OCI-LY1 (cell line): ENCODE results near the gene DDX19B.

ENCODE experiments used
- H2AFZ ChIP-seq: fragments of 200-600 bp; sonication (generic), shearing (Covaris generic); 2 replicates; pipeline ENCODE4 v1.6.0; 2014; ENCODE audit warnings: antibody characterized with exemption, mild to moderate bottlenecking, low read length
- H3F3A ChIP-seq: fragments of 200-600 bp; sonication (generic), shearing (Covaris generic); 2 replicates; pipeline ENCODE4 v1.6.0; 2014; ENCODE audit warnings: mild to moderate bottlenecking, antibody characterized with exemption, low read length, moderate library complexity; ENCODE audit not compliant: insufficient read depth
- H3K27ac ChIP-seq: fragments of 200-600 bp; sonication (generic); 2 replicates; pipeline ENCODE4 v1.5.1; 2014; ENCODE audit warnings: low read length, mixed run types, mild to moderate bottlenecking, low read depth; ENCODE audit not compliant: poor library complexity, severe bottlenecking
- H3K27me3 ChIP-seq: fragments of 200-600 bp; sonication (generic); 2 replicates; pipeline ENCODE4 v1.6.0; 2014; ENCODE audit warnings: antibody characterized with exemption, mild to moderate bottlenecking, low read length, moderate library complexity; ENCODE audit not compliant: insufficient read depth
- H3K36me3 ChIP-seq: fragments of 200-600 bp; sonication (generic); 2 replicates; pipeline ENCODE4 v1.6.1; 2014; ENCODE audit warnings: mild to moderate bottlenecking, antibody characterized with exemption, low read length, moderate library complexity, mixed read lengths; ENCODE audit not compliant: insufficient read depth
- H3K4me1 ChIP-seq: fragments of 200-600 bp; sonication (generic); 2 replicates; pipeline ENCODE4 v1.5.1; 2014; ENCODE audit warnings: mild to moderate bottlenecking, low read length, moderate library complexity; ENCODE audit not compliant: insufficient read depth, severe bottlenecking
- H3K4me2 ChIP-seq: fragments of 200-600 bp; sonication (generic), shearing (Covaris generic); 2 replicates; pipeline ENCODE4 v1.6.1; 2014; ENCODE audit warnings: low read length
- H3K4me3 ChIP-seq: fragments of 200-600 bp; sonication (generic); 2 replicates; pipeline ENCODE4 v1.5.1; 2014; ENCODE audit warnings: low read length, low read depth, mild to moderate bottlenecking, mixed read lengths; ENCODE audit not compliant: poor library complexity, severe bottlenecking
- H3K79me2 ChIP-seq: fragments of 200-600 bp; shearing (Covaris generic); 2 replicates; pipeline ENCODE4 v1.6.1; 2016; ENCODE audit warnings: mixed run types, low read length, mixed read lengths; ENCODE audit not compliant: insufficient read depth
- H3K9ac ChIP-seq: fragments of 200-600 bp; sonication (generic), shearing (Covaris generic); 2 replicates; pipeline ENCODE4 v1.6.1; 2014; ENCODE audit warnings: mild to moderate bottlenecking, low read length, mixed read lengths
- H3K9me2 ChIP-seq: fragments of 200-600 bp; sonication (generic), shearing (Covaris generic); 2 replicates; pipeline ENCODE4 v1.6.1; 2014; ENCODE audit warnings: low read depth, mild to moderate bottlenecking, low read length, mixed read lengths
- H3K9me3 ChIP-seq: fragments of 200-600 bp; shearing (Covaris generic); 2 replicates; pipeline ENCODE4 v1.6.1; 2014; ENCODE audit warnings: low read length, mixed read lengths
- H4K20me1 ChIP-seq: fragments of 200-600 bp; sonication (generic), shearing (Covaris generic); 2 replicates; pipeline ENCODE4 v1.6.0; 2016; ENCODE audit warnings: mild to moderate bottlenecking, low read length; ENCODE audit not compliant: insufficient read depth
- EZH2 ChIP-seq: fragments of 200-600 bp; sonication (generic), shearing (Covaris generic); IDR thresholded peaks from 2 replicates; pipeline ENCODE4 v1.8.0; 2017; ENCODE audit warnings: borderline replicate concordance, mixed run types, mild to moderate bottlenecking, antibody characterized with exemption, low read length, moderate library complexity, mixed read lengths
- TF ChIP-seq, protein P1 (sequence below): fragments of 200-600 bp; sonication (generic), shearing (Covaris generic); IDR thresholded peaks from 2 replicates; pipeline ENCODE4 v1.5.1; 2017; ENCODE audit warnings: mild to moderate bottlenecking, antibody characterized with exemption, low read length, moderate library complexity, mixed read lengths

DDX19B gene

DNA sequence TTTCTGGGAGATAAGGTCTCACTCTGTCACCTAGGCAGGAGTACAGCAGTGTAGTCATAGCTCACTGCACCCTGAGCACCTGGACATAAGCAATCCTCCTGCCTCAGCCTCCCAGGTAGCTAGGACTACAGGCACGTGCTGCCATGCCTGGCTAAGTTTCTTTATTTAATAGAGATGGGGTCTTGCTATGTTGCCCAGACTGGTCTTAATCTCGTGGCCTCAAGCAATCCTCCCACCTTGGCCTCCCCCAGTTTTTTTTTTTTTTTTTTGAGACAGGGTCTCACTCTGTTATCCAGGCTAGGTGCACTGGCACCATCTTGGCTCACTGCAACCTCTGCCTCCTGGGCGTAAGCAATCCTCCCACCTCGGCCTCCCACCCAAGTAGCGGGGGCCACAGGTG is 21.1 kb downstream of the DDX19B start:
- no peaks in the 10 kb centered on the region for H4K20me1 ChIP-seq
- H3K9me2 ChIP-seq: no peaks in the 10 kb centered on the region
- H3K4me2 ChIP-seq: no peak overlapping the region
- no peak overlapping the region for H3K9ac ChIP-seq
- TF ChIP-seq, protein P1, sequence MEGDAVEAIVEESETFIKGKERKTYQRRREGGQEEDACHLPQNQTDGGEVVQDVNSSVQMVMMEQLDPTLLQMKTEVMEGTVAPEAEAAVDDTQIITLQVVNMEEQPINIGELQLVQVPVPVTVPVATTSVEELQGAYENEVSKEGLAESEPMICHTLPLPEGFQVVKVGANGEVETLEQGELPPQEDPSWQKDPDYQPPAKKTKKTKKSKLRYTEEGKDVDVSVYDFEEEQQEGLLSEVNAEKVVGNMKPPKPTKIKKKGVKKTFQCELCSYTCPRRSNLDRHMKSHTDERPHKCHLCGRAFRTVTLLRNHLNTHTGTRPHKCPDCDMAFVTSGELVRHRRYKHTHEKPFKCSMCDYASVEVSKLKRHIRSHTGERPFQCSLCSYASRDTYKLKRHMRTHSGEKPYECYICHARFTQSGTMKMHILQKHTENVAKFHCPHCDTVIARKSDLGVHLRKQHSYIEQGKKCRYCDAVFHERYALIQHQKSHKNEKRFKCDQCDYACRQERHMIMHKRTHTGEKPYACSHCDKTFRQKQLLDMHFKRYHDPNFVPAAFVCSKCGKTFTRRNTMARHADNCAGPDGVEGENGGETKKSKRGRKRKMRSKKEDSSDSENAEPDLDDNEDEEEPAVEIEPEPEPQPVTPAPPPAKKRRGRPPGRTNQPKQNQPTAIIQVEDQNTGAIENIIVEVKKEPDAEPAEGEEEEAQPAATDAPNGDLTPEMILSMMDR: no peak
- TF ChIP-seq EZH2: no peak
- no peak overlapping the region for H3K4me3 ChIP-seq
- no peaks in the 10 kb centered on the region; the same call in 1 of the 2 replicates for H3F3A ChIP-seq
- H3K79me2 ChIP-seq: no peaks in the 10 kb centered on the region
- H3K27ac ChIP-seq: no peak overlapping the region
- H3K27me3 ChIP-seq: no peaks in the 10 kb centered on the region
- peaks cover 59% of the 10 kb centered on the region for H3K36me3 ChIP-seq
- no peaks in the 10 kb centered on the region for H3K9me3 ChIP-seq
- H3K4me1 ChIP-seq: no peaks in the 10 kb centered on the region
- H2AFZ ChIP-seq: no peak overlapping the region

DNA sequence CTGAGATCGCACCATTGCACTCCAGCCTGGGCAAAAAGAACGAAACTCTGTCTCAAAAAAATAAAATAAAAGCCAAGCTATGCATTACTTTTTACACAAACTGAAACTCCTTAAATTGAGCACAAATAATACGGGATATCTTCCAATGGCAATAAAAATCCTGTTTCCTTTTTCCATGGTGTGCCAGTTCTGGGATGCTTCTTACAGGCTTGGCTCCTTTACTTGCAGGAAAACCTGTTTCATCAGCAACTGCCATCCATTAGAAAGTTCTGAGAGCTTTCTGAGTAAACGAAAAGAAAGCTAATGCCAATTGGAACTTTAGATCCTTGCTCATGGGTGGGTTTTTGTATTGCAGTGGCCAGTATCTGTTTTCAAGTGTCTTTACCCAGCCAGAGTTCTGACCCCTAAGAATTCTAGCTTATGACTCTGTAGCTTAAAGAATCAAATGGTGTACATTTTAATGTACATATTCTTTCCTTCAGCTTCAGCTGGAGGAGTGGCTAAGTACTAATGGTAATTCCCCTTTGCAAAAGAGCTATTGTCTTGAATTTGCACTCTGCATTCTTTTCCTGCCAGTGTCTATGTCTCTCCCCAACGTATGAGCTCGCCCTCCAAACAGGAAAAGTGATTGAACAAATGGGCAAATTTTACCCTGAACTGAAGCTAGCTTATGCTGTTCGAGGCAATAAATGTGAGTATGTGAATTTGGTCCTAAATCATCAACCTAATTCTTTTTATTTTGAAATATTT is 26.2 kb downstream of the DDX19B start:
- H3K79me2 ChIP-seq: no peaks in the 10 kb centered on the region
- no peaks in the 10 kb centered on the region for H3K27me3 ChIP-seq
- H3F3A ChIP-seq: no peaks in the 10 kb centered on the region
- H4K20me1 ChIP-seq: no peaks in the 10 kb centered on the region
- no peak overlapping the region for H3K9ac ChIP-seq
- no peaks in the 10 kb centered on the region for H3K9me3 ChIP-seq
- no peak overlapping the region for H3K27ac ChIP-seq
- H3K9me2 ChIP-seq: no peaks in the 10 kb centered on the region
- TF ChIP-seq, protein P1: no peak
- no peak for TF ChIP-seq EZH2
- peaks cover 34% of the 10 kb centered on the region for H3K36me3 ChIP-seq
- H3K4me3 ChIP-seq: no peak overlapping the region
- no peak overlapping the region for H2AFZ ChIP-seq
- no peaks in the 10 kb centered on the region for H3K4me1 ChIP-seq
- H3K4me2 ChIP-seq: no peak overlapping the region

DNA sequence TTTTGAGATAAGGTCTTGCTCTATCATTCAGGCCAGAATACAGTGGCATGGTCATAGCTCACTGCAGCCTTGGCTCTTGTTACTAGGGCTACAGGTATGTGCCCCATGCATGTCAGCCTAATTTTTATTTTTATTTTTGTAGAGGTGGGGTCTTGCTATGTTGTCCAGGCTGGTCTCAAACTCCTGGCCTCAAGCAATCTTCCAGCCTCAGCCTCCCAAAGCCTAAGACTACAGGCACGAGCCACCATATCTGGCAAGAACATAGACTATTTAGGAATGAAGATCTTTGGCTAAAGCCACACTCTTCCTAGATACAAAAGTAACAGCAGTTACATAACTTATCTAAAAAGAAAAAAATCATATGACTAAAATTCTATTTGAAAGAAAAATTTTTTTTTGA is 32.1 kb downstream of the DDX19B start:
- Histone ChIP-seq H4K20me1 (no peaks in the 10 kb centered on the region), H3K9me2 (no peaks in the 10 kb centered on the region), H3K27ac (no peak overlapping the region), H3K4me1 (no peaks in the 10 kb centered on the region), H3K79me2 (no peaks in the 10 kb centered on the region), H3K27me3 (no peaks in the 10 kb centered on the region), H3K36me3 (peaks cover 44% of the 10 kb centered on the region), H2AFZ (no peak overlapping the region), H3K4me2 (no peak overlapping the region), H3F3A (no peaks in the 10 kb centered on the region), H3K9me3 (no peaks in the 10 kb centered on the region), H3K9ac (no peak overlapping the region), H3K4me3 (no peak overlapping the region)
- TF ChIP-seq, protein P1: no peak
- TF ChIP-seq EZH2: no peak
